ENCODE data around the gene MRGPRE. TPM values are rescaled to one million over a fixed set of nuclear protein-coding genes. Genes with fewer than 3 reads are reported as not detected.

Gene MRGPRE
- total and polyA plus RNA-seq, 2 donors (not counting 1 experiment from before 2014, with no cell fraction given): not detected

DNA sequence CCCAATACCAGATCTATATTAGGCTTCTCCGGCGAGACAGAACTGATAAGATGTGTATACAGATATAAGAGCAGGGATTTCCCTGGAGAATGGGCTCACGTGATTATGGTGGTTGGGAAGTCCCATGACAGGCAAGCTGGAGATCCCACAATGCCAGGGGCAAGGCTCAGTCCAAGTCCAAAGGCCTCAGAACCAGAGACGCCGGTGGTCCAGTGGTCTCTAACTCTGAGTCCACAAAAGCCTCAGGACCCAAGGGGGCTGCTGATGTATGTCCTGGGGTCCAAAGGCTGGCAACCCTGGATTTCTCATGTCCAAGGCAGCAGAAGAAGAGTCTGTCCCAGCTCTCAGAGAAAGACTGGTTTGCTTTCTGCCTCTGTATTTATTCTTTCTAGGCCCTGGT lies 51.3 kb downstream of the MRGPRE start:
- ChIA-PET CTCF (no interaction called here), POLR2A (no interaction called here)
- Histone ChIP-seq H3K9me3 (ENCODE audit: control extremely low read depth in 1 of 3, control insufficient read depth in 2 of 3, insufficient read depth in 1 of 3, low read length in 2 of 3) (peaks cover 2 to 13% (median 10%) of the 10 kb centered on the region in 3 donors), H3K27me3 (replicated peaks in 1 of 4; ENCODE audit: control extremely low read depth in 1 of 4, control insufficient read depth in 3 of 4, insufficient read depth in 4 of 4, low read length in 3 of 4) (no peaks in the 10 kb centered on the region), H3K79me2 (ENCODE audit: control insufficient read depth, insufficient read depth, low read length) (no peaks in the 10 kb centered on the region), H3K36me3 (replicated peaks in 1 of 2; ENCODE audit: control extremely low read depth in 1 of 2, control insufficient read depth in 1 of 2, extremely low read depth in 1 of 2, insufficient read depth in 2 of 2, low read length in 1 of 2) (no peaks in the 10 kb centered on the region), H4K20me1 (ENCODE audit: control insufficient read depth, insufficient read depth, low read length, poor library complexity, severe bottlenecking) (no peaks in the 10 kb centered on the region), H3K27ac (ENCODE audit: low read length in 2 of 2) (no peak overlapping the region), H3K4me3 (ENCODE audit: control extremely low read depth in 1 of 5, extremely low read depth in 1 of 5, insufficient read depth in 1 of 5, low read depth in 2 of 5, low read length in 4 of 5) (no peak overlapping the region), H3K4me2 (replicated peaks; ENCODE audit: low read depth, low read length, poor library complexity, severe bottlenecking) (no peak overlapping the region), H3K9ac (ENCODE audit: low read length) (no peak overlapping the region), H2AFZ (ENCODE audit: insufficient read depth, low read depth, low read length, poor library complexity, severe bottlenecking) (no peak overlapping the region), H3K4me1 (ENCODE audit: control insufficient read depth in 2 of 2, insufficient read depth in 2 of 2, low read length in 2 of 2) (no peaks in the 10 kb centered on the region)
- Mint-ChIP-seq H3K27ac (no peak overlapping the region), H3K9me3 (ENCODE audit: insufficient read depth) (peaks cover 8% of the 10 kb centered on the region), H3K4me1 (no peaks in the 10 kb centered on the region), H3K4me3 (no peak overlapping the region), H3K27me3 (peaks cover 7% of the 10 kb centered on the region)
- 88% methylated on average over 3 of the region's 5 CpGs for WGBS (ENCODE audit: insufficient coverage)
- DNase-seq (no peak), ATAC-seq (ENCODE audit: low read depth) (no peak)
- TF ChIP-seq, protein P1, sequence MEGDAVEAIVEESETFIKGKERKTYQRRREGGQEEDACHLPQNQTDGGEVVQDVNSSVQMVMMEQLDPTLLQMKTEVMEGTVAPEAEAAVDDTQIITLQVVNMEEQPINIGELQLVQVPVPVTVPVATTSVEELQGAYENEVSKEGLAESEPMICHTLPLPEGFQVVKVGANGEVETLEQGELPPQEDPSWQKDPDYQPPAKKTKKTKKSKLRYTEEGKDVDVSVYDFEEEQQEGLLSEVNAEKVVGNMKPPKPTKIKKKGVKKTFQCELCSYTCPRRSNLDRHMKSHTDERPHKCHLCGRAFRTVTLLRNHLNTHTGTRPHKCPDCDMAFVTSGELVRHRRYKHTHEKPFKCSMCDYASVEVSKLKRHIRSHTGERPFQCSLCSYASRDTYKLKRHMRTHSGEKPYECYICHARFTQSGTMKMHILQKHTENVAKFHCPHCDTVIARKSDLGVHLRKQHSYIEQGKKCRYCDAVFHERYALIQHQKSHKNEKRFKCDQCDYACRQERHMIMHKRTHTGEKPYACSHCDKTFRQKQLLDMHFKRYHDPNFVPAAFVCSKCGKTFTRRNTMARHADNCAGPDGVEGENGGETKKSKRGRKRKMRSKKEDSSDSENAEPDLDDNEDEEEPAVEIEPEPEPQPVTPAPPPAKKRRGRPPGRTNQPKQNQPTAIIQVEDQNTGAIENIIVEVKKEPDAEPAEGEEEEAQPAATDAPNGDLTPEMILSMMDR (IDR thresholded peaks at IDR 0.05): no peak
- TF ChIP-seq EZH2 (IDR thresholded peaks at IDR 0.05; ENCODE audit: borderline replicate concordance, insufficient read depth, low read depth, low read length, poor library complexity, severe bottlenecking): no peak
- intact Hi-C loops (cut with micrococcal nuclease): no loop called here

DNA sequence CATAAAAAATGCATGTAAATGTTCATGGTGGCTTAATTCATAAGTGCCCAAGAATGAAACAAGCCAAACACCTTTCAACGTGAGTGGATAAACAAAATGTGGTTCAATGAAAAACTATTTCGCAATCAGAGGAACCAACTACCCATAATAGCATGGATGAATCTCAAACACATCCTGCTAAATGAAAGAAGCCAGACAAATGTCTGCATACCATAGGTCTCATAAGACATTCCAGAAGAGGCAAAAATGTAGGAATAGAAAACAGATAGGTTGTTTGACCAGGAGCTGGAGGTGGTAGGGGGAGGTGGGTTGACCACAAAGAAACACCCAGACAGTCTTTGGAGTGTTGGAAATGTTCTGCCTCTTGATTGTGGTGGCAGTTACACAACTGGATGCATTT lies 53.9 kb downstream of the MRGPRE start:
- Mint-ChIP-seq H3K9me3 (ENCODE audit: insufficient read depth) (peaks cover 10% of the 10 kb centered on the region), H3K4me1 (no peaks in the 10 kb centered on the region), H3K27ac (no peak overlapping the region), H3K4me3 (no peak overlapping the region), H3K27me3 (peaks cover 13% of the 10 kb centered on the region)
- intact Hi-C loops (cut with micrococcal nuclease): no loop called here
- no peak overlapping the region for H3K9ac ChIP-seq (ENCODE audit: low read length)
- DNase-seq: no peak
- ChIA-PET CTCF (no interaction called here), POLR2A (no interaction called here)
- no peaks in the 10 kb centered on the region for H3K79me2 ChIP-seq (ENCODE audit: control insufficient read depth, insufficient read depth, low read length)
- H3K27ac ChIP-seq (ENCODE audit: low read length in 2 of 2): no peak overlapping the region
- no peak overlapping the region for H3K4me3 ChIP-seq (ENCODE audit: control extremely low read depth in 1 of 5, extremely low read depth in 1 of 5, insufficient read depth in 1 of 5, low read depth in 2 of 5, low read length in 4 of 5)
- no peak for ATAC-seq (ENCODE audit: low read depth)
- no peak overlapping the region for H3K4me2 ChIP-seq (replicated peaks; ENCODE audit: low read depth, low read length, poor library complexity, severe bottlenecking)
- H3K9me3 ChIP-seq (ENCODE audit: control extremely low read depth in 1 of 3, control insufficient read depth in 2 of 3, insufficient read depth in 1 of 3, low read length in 2 of 3): peaks cover 2 to 19% (median 15%) of the 10 kb centered on the region in 3 donors
- H4K20me1 ChIP-seq (ENCODE audit: control insufficient read depth, insufficient read depth, low read length, poor library complexity, severe bottlenecking): no peaks in the 10 kb centered on the region
- WGBS (ENCODE audit: insufficient coverage): no CpG with 5 or more reads among the region's 2 CpGs
- H3K36me3 ChIP-seq (replicated peaks in 1 of 2; ENCODE audit: control extremely low read depth in 1 of 2, control insufficient read depth in 1 of 2, extremely low read depth in 1 of 2, insufficient read depth in 2 of 2, low read length in 1 of 2): no peaks in the 10 kb centered on the region
- TF ChIP-seq, protein P1 (IDR thresholded peaks at IDR 0.05): no peak
- no peak for TF ChIP-seq EZH2 (IDR thresholded peaks at IDR 0.05; ENCODE audit: borderline replicate concordance, insufficient read depth, low read depth, low read length, poor library complexity, severe bottlenecking)
- H2AFZ ChIP-seq (ENCODE audit: insufficient read depth, low read depth, low read length, poor library complexity, severe bottlenecking): no peak overlapping the region
- no peaks in the 10 kb centered on the region for H3K4me1 ChIP-seq (ENCODE audit: control insufficient read depth in 2 of 2, insufficient read depth in 2 of 2, low read length in 2 of 2)
- peaks cover 0 to 3% (median 0%) of the 10 kb centered on the region in 4 experiments for H3K27me3 ChIP-seq (replicated peaks in 1 of 4; ENCODE audit: control extremely low read depth in 1 of 4, control insufficient read depth in 3 of 4, insufficient read depth in 4 of 4, low read length in 3 of 4)

All from B cell (primary cell).